ENCODE data around the gene ARSJ.

GRCh38 chr4:113979905-113980615 is 613 bp upstream of the ARSJ start:
- no peak for TF ChIP-seq POLR2A (IDR thresholded peaks at IDR 0.05; ENCODE audit: low read length)
- no peak for TF ChIP-seq GATA1 (IDR thresholded peaks at IDR 0.05; ENCODE audit: low read depth, low read length)
